Measurements from ENCODE around the gene CRLF1.

DNA sequence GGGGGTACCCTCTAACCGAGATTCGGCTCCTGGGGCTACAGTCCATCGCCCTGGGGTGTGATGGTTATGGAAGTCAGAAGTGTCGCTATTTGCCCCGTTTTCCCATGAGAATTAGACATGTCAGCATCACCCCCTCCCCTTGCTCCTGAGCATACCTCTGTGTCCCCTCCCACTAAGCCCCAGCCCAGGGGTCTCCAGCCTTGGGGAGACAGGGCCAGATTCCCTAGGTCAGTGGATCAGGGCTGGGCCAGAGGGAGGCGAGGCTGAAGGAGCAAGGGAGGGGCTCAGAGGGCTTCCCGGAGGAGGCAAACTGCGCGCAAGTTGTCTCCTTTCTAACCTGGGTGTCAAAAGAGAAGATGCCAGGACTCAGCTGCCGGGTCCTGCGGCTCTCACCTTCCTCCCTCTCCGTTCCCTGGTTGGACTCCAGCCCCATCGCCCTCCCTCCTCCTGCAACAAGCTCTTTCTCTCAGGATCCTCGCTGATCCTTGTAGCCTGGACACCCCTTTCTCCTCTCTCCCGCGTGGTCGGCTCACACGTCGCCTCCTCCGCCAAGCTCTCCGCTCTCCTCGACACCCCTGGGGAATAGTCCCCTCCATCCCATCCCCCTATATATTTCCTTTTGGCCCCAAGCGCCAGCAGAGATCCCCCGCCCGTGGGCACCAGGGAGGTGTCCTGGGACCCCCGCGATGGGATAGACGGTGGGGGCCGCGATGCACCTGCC, 5.6 kb upstream of the CRLF1 start:
- TF ChIP-seq, protein P1, sequence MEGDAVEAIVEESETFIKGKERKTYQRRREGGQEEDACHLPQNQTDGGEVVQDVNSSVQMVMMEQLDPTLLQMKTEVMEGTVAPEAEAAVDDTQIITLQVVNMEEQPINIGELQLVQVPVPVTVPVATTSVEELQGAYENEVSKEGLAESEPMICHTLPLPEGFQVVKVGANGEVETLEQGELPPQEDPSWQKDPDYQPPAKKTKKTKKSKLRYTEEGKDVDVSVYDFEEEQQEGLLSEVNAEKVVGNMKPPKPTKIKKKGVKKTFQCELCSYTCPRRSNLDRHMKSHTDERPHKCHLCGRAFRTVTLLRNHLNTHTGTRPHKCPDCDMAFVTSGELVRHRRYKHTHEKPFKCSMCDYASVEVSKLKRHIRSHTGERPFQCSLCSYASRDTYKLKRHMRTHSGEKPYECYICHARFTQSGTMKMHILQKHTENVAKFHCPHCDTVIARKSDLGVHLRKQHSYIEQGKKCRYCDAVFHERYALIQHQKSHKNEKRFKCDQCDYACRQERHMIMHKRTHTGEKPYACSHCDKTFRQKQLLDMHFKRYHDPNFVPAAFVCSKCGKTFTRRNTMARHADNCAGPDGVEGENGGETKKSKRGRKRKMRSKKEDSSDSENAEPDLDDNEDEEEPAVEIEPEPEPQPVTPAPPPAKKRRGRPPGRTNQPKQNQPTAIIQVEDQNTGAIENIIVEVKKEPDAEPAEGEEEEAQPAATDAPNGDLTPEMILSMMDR (IDR thresholded peaks at IDR 0.05; ENCODE audit: low read length): no peak
- TF ChIP-seq EZH2 (IDR thresholded peaks at IDR 0.05; ENCODE audit: borderline replicate concordance, low read length): no peak

Measured in OCI-LY1 (cell line).